ENCODE results near the gene SETDB1. TPM values are rescaled to one million over a fixed set of nuclear protein-coding genes. Genes with fewer than 3 reads are reported as not detected.
"Not testable (repeated sequence)": the region's sequence is repeated elsewhere in the genome, so short reads cannot be mapped to it uniquely, and the experiment has no call there.

SETDB1 gene
- total RNA-seq, 1 donor from 2014 or later = 30.0 TPM

- Histone ChIP-seq H3K4me1 (ENCODE audit: insufficient read depth, low read length) (no peaks in the 10 kb centered on the region), H3K4me3 (ENCODE audit: insufficient read depth, low read depth, low read length) (no peak overlapping the region), H3K27me3 (ENCODE audit: insufficient read depth, low read length) (peaks cover 4% of the 10 kb centered on the region), H3K36me3 (ENCODE audit: insufficient read depth, low read length) (no peaks in the 10 kb centered on the region), H3K79me2 (ENCODE audit: insufficient read depth, low read length) (no peaks in the 10 kb centered on the region), H3K9me3 (ENCODE audit: insufficient read depth, low read depth, low read length) (no peaks in the 10 kb centered on the region), H2AFZ (ENCODE audit: low read depth, low read length) (no peak overlapping the region), H3K4me2 (ENCODE audit: low read length) (no peak overlapping the region), H4K20me1 (ENCODE audit: insufficient read depth, low read length) (no peaks in the 10 kb centered on the region), H3K27ac (ENCODE audit: low read depth, low read length) (no peak overlapping the region), H3K9ac (ENCODE audit: low read length) (no peak overlapping the region)
- no peak for FAIRE-seq
- Mint-ChIP-seq H3K9me3 (ENCODE audit: unreplicated experiment) (no peaks in the 10 kb centered on the region), H3K4me1 (ENCODE audit: low read depth, unreplicated experiment) (peaks cover 9% of the 10 kb centered on the region), H3K36me3 (ENCODE audit: low read depth, unreplicated experiment) (no peaks in the 10 kb centered on the region), H3K27me3 (ENCODE audit: low read depth, unreplicated experiment) (peaks cover 4% of the 10 kb centered on the region), H3K27ac (ENCODE audit: unreplicated experiment) (no peak overlapping the region), H3K4me3 (ENCODE audit: unreplicated experiment) (no peak overlapping the region)
- no peak for DNase-seq (ENCODE audit: low read depth)
- no peak for TF ChIP-seq CTCF (IDR thresholded peaks at IDR 0.05; ENCODE audit: insufficient read depth, low read depth, low read length)
- no peak for TF ChIP-seq EZH2 (IDR thresholded peaks at IDR 0.05; ENCODE audit: insufficient read depth, low read length)
Measured at GRCh38 chr1:150893336-150893913, 32.7 kb upstream of the SETDB1 start.

- no peak overlapping the region for H3K9ac ChIP-seq (ENCODE audit: low read length)
- no peaks in the 10 kb centered on the region for H4K20me1 ChIP-seq (ENCODE audit: insufficient read depth, low read length)
- peaks cover 4% of the 10 kb centered on the region for H3K27me3 ChIP-seq (ENCODE audit: insufficient read depth, low read length)
- peak overlapping the region; percentile 53 for H3K27ac Mint-ChIP-seq (ENCODE audit: unreplicated experiment)
- no peaks in the 10 kb centered on the region for H3K4me1 ChIP-seq (ENCODE audit: insufficient read depth, low read length)
- no peak for TF ChIP-seq CTCF (IDR thresholded peaks at IDR 0.05; ENCODE audit: insufficient read depth, low read depth, low read length)
- TF ChIP-seq EZH2 (IDR thresholded peaks at IDR 0.05; ENCODE audit: insufficient read depth, low read length) = no peak
- no peak overlapping the region for H3K27ac ChIP-seq (ENCODE audit: low read depth, low read length)
- H3K9me3 Mint-ChIP-seq (ENCODE audit: unreplicated experiment) = no peaks in the 10 kb centered on the region
- H2AFZ ChIP-seq (ENCODE audit: low read depth, low read length) = no peak overlapping the region
- no peaks in the 10 kb centered on the region for H3K36me3 Mint-ChIP-seq (ENCODE audit: low read depth, unreplicated experiment)
- FAIRE-seq = no peak
- H3K4me3 Mint-ChIP-seq (ENCODE audit: unreplicated experiment) = no peak overlapping the region
- no peaks in the 10 kb centered on the region for H3K36me3 ChIP-seq (ENCODE audit: insufficient read depth, low read length)
- H3K27me3 Mint-ChIP-seq (ENCODE audit: low read depth, unreplicated experiment) = no peaks in the 10 kb centered on the region
- H3K9me3 ChIP-seq (ENCODE audit: insufficient read depth, low read depth, low read length) = no peaks in the 10 kb centered on the region
- H3K4me3 ChIP-seq (ENCODE audit: insufficient read depth, low read depth, low read length) = no peak overlapping the region
- H3K4me2 ChIP-seq (ENCODE audit: low read length) = peak overlapping the region; percentile 4
- peaks cover 9% of the 10 kb centered on the region for H3K4me1 Mint-ChIP-seq (ENCODE audit: low read depth, unreplicated experiment)
- no peaks in the 10 kb centered on the region for H3K79me2 ChIP-seq (ENCODE audit: insufficient read depth, low read length)
- DNase-seq (ENCODE audit: low read depth) = peak; percentile 37
Measured at GRCh38 chr1:150895618-150896017, 30.5 kb upstream of the SETDB1 start.

GRCh38 chr1:150899795-150900194 lies 26.4 kb upstream of the SETDB1 start:
- not testable (repeated sequence) for H3K27me3 Mint-ChIP-seq (ENCODE audit: low read depth, unreplicated experiment); H3K36me3 ChIP-seq (ENCODE audit: insufficient read depth, low read length); H3K36me3 Mint-ChIP-seq (ENCODE audit: low read depth, unreplicated experiment); DNase-seq (ENCODE audit: low read depth); H3K4me3 ChIP-seq (ENCODE audit: insufficient read depth, low read depth, low read length); H3K27me3 ChIP-seq (ENCODE audit: insufficient read depth, low read length); H3K4me1 Mint-ChIP-seq (ENCODE audit: low read depth, unreplicated experiment); H3K27ac Mint-ChIP-seq (ENCODE audit: unreplicated experiment); H3K27ac ChIP-seq (ENCODE audit: low read depth, low read length); H2AFZ ChIP-seq (ENCODE audit: low read depth, low read length); H4K20me1 ChIP-seq (ENCODE audit: insufficient read depth, low read length); H3K79me2 ChIP-seq (ENCODE audit: insufficient read depth, low read length); FAIRE-seq; H3K9me3 ChIP-seq (ENCODE audit: insufficient read depth, low read depth, low read length); H3K4me3 Mint-ChIP-seq (ENCODE audit: unreplicated experiment); H3K4me1 ChIP-seq (ENCODE audit: insufficient read depth, low read length); H3K9ac ChIP-seq (ENCODE audit: low read length); H3K4me2 ChIP-seq (ENCODE audit: low read length); H3K9me3 Mint-ChIP-seq (ENCODE audit: unreplicated experiment)

All from astrocyte (in vitro differentiated cells and primary cell).